A673 (cell line): Measurements from ENCODE around the gene FIP1L1.
"Not testable (repeated sequence)": the region's sequence is repeated elsewhere in the genome, so short reads cannot be mapped to it uniquely, and the experiment has no call there.

Experiments
- CTCF ChIP-seq: fragments of 300-800, 200-600 bp; sonication (generic); conservative IDR thresholded peaks from 2 replicates; pipeline ENCODE4 v1.5.1; 2017; ENCODE audit warnings: low read depth, mild to moderate bottlenecking, antibody characterized with exemption, low read length, moderate library complexity, mixed read lengths
- EZH2 ChIP-seq: fragments of 200-600 bp; sonication (generic); IDR thresholded peaks from 2 replicates; pipeline ENCODE4 v1.6.1; 2017; ENCODE audit warnings: borderline replicate concordance, low read depth, mild to moderate bottlenecking, mixed read lengths, antibody characterized with exemption, low read length; ENCODE audit not compliant: poor library complexity, severe bottlenecking

- not testable (repeated sequence) for TF ChIP-seq EZH2, CTCF
Observed at GRCh38 chr4:53334916-53335315, 42.5 kb upstream of the FIP1L1 start.
